ENCODE measurements around the gene RSRC1.

GRCh38 chr3:158097081-158097592 is 12.8 kb upstream of the RSRC1 start:
- no peak for TF ChIP-seq CTCF (IDR thresholded peaks at IDR 0.05)
- no peak for TF ChIP-seq TCF7L2 (IDR thresholded peaks at IDR 0.05; ENCODE audit: low read depth, low read length)
- TF ChIP-seq POLR2AphosphoS5 (IDR thresholded peaks at IDR 0.05; ENCODE audit: low read depth, low read length), result no peak
- no peak for TF ChIP-seq REST (IDR thresholded peaks at IDR 0.05; ENCODE audit: insufficient read depth in 1 of 2, low read depth in 2 of 2, low read length in 1 of 2)
- TF ChIP-seq SIN3A (IDR thresholded peaks at IDR 0.05; ENCODE audit: borderline replicate concordance, insufficient read depth, low read depth, low read length), result no peak
